Loucy (cell line): ENCODE results near the gene C22orf15.

ENCODE experiments used
- H2AFZ ChIP-seq: fragments of 200-600 bp; sonication (generic); 2 replicates; pipeline ENCODE4 v1.6.0; 2016; ENCODE audit warnings: antibody characterized with exemption, mild to moderate bottlenecking, low read length, moderate library complexity
- H3F3A ChIP-seq: fragments of 200-600 bp; 2 replicates; pipeline ENCODE4 v1.6.0; 2016; ENCODE audit warnings: antibody characterized with exemption, low read depth, mild to moderate bottlenecking
- H3K27me3 ChIP-seq: fragments of 200-600 bp; sonication (generic); 2 replicates; pipeline ENCODE4 v1.6.1; 2014; ENCODE audit warnings: low read length, mild to moderate bottlenecking; ENCODE audit not compliant: insufficient read depth, poor library complexity, severe bottlenecking
- H3K36me3 ChIP-seq: fragments of 200-600 bp; sonication (generic); 2 replicates; pipeline ENCODE4 v1.6.1; 2016; ENCODE audit warnings: low read length; ENCODE audit not compliant: insufficient read depth
- H3K4me1 ChIP-seq: fragments of 200-600 bp; sonication (generic); 2 replicates; pipeline ENCODE4 v1.5.1; 2014; ENCODE audit warnings: low read length, mild to moderate bottlenecking; ENCODE audit not compliant: insufficient read depth, poor library complexity, severe bottlenecking
- H3K4me2 ChIP-seq: fragments of 200-600 bp; sonication (generic); 2 replicates; pipeline ENCODE4 v1.6.0; 2014; ENCODE audit warnings: antibody characterized with exemption, low read length, low read depth, mild to moderate bottlenecking; ENCODE audit not compliant: poor library complexity, severe bottlenecking
- H3K4me3 ChIP-seq: fragments of 200-600 bp; sonication (generic); 2 replicates; pipeline ENCODE4 v1.5.1; 2014; ENCODE audit warnings: low read length, mild to moderate bottlenecking, mixed read lengths; ENCODE audit not compliant: poor library complexity, severe bottlenecking
- H3K79me2 ChIP-seq: fragments of 200-600 bp; sonication (generic); 2 replicates; pipeline ENCODE4 v1.6.1; 2014; ENCODE audit warnings: low read length; ENCODE audit not compliant: insufficient read depth
- H3K9ac ChIP-seq: fragments of 200-600 bp; sonication (generic); 2 replicates; pipeline ENCODE4 v1.6.0; 2014; ENCODE audit warnings: mild to moderate bottlenecking, low read depth, low read length, moderate library complexity; ENCODE audit not compliant: poor library complexity, severe bottlenecking
- H3K9me2 ChIP-seq: fragments of 200-600 bp; sonication (generic); replicated peaks from 2 replicates; pipeline ENCODE4 v1.6.1; 2016; ENCODE audit warnings: low read depth, low read length, mixed read lengths
- H3K9me3 ChIP-seq: fragments of 200-600 bp; sonication (generic); 2 replicates; pipeline ENCODE4 v1.6.1; 2014; ENCODE audit warnings: mild to moderate bottlenecking, antibody characterized with exemption, low read length, low read depth; ENCODE audit not compliant: insufficient read depth
- H4K20me1 ChIP-seq: fragments of 200-600 bp; sonication (generic); 2 replicates; pipeline ENCODE4 v1.6.0; 2014; ENCODE audit warnings: antibody characterized with exemption, low read length, mild to moderate bottlenecking; ENCODE audit not compliant: insufficient read depth, poor library complexity, severe bottlenecking
- EZH2phosphoT487 ChIP-seq: fragments of 200-600 bp; IDR thresholded peaks from 2 replicates; pipeline ENCODE4 v1.6.1; 2018; ENCODE audit warnings: antibody characterized with exemption, mild to moderate bottlenecking, moderate library complexity, borderline replicate concordance
- TF ChIP-seq, protein P1 (sequence below): fragments of 200-600 bp; sonication (generic); conservative IDR thresholded peaks from 2 replicates; pipeline ENCODE4 v1.5.1; 2014; ENCODE audit warnings: mild to moderate bottlenecking, antibody characterized with exemption, low read length

Gene C22orf15

DNA sequence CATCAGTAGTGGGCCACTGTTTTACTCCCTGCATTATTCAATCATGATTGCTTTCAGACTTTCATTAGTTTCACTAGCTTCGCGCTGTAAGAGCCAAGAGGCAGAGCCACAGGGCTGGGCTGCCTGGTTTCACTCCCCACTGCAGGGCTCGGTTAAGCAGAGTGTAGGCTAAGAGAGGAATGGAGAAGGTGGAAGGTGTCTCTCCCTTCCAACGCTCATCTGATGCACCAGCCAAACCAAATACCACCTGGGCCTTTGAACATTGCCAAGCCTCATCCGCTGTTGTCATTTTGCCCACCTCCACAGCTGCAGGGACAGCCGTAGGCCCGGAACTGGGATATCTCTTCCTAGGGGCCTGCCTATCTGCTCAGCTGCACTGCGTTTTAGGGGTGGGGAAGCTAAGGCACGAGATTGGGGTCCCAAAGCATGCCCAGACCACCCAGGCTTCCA, 23.5 kb downstream of the C22orf15 start:
- Histone ChIP-seq H3F3A (no peaks in the 10 kb centered on the region), H3K9me3 (no peaks in the 10 kb centered on the region), H3K9ac (peak overlapping the region; percentile 98), H3K4me3 (peak overlapping the region; percentile 92), H3K79me2 (peaks cover 40% of the 10 kb centered on the region), H3K36me3 (peaks cover 3% of the 10 kb centered on the region; the same call in 1 of the 2 replicates), H3K9me2 (no peaks in the 10 kb centered on the region), H2AFZ (peak overlapping the region; percentile 95), H3K4me1 (peaks cover 41% of the 10 kb centered on the region), H3K27me3 (no peaks in the 10 kb centered on the region), H3K4me2 (peak overlapping the region; percentile 97), H4K20me1 (peaks cover 40% of the 10 kb centered on the region)
- TF ChIP-seq, protein P1, sequence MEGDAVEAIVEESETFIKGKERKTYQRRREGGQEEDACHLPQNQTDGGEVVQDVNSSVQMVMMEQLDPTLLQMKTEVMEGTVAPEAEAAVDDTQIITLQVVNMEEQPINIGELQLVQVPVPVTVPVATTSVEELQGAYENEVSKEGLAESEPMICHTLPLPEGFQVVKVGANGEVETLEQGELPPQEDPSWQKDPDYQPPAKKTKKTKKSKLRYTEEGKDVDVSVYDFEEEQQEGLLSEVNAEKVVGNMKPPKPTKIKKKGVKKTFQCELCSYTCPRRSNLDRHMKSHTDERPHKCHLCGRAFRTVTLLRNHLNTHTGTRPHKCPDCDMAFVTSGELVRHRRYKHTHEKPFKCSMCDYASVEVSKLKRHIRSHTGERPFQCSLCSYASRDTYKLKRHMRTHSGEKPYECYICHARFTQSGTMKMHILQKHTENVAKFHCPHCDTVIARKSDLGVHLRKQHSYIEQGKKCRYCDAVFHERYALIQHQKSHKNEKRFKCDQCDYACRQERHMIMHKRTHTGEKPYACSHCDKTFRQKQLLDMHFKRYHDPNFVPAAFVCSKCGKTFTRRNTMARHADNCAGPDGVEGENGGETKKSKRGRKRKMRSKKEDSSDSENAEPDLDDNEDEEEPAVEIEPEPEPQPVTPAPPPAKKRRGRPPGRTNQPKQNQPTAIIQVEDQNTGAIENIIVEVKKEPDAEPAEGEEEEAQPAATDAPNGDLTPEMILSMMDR: no peak
- no peak for TF ChIP-seq EZH2phosphoT487

DNA sequence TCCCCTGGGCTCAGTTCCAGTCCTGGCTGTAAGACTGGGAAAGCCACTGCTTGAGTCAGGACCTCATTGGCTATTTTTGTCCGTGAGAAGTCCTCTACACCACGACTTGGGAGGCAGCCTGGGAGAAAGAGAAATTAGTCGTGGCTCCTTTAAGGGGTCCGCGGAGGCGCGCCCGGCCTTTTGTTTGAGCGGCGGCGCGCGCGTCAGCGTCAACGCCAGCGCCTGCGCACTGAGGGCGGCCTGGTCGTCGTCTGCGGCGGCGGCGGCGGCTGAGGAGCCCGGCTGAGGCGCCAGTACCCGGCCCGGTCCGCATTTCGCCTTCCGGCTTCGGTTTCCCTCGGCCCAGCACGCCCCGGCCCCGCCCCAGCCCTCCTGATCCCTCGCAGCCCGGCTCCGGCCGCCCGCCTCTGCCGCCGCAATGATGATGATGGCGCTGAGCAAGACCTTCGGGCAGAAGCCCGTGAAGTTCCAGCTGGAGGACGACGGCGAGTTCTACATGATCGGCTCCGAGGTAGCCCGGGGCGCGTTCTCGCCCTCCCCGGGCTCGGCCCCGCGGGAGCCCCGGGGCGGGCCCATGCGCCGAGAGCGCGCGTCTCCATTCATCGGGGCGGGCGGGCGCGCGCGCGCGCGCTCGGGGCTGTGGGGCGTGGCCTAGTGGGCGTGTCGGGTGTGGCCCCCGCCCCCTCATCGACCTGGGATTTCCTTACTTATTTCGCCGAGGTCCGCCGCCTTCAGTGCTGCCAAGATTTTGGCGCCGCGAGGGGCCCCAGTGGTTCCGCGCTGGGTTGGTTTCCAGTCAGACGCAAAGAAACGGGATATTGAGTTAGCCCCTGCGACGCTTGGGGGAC, 24.2 kb downstream of the C22orf15 start, which contains the start of gene SMARCB1:
SMARCB1 (plus strand) TSS at position 215 of the 848 bp plus-strand sequence; CDS start at position 419, 204 bp downstream.
- TF ChIP-seq, protein P1: no peak
- no peak for TF ChIP-seq EZH2phosphoT487
- peaks cover 46% of the 10 kb centered on the region for H3K4me1 ChIP-seq
- peak within 1 kb of the TSS; percentile 92 for H3K4me3 ChIP-seq
- peak within 1 kb of the TSS; percentile 95 for H2AFZ ChIP-seq
- H3K79me2 ChIP-seq: peaks cover 47% of the 10 kb centered on the region
- no peaks in the 10 kb centered on the region for H3F3A ChIP-seq
- peak within 1 kb of the TSS; percentile 98 for H3K9ac ChIP-seq
- H3K27me3 ChIP-seq: no peaks in the 10 kb centered on the region
- peaks cover 10% of the 10 kb centered on the region; the same call in 1 of the 2 replicates for H3K36me3 ChIP-seq
- peak within 1 kb of the TSS; percentile 97 for H3K4me2 ChIP-seq
- peaks cover 47% of the 10 kb centered on the region for H4K20me1 ChIP-seq
- H3K9me3 ChIP-seq: no peaks in the 10 kb centered on the region
- no peaks in the 10 kb centered on the region for H3K9me2 ChIP-seq

DNA sequence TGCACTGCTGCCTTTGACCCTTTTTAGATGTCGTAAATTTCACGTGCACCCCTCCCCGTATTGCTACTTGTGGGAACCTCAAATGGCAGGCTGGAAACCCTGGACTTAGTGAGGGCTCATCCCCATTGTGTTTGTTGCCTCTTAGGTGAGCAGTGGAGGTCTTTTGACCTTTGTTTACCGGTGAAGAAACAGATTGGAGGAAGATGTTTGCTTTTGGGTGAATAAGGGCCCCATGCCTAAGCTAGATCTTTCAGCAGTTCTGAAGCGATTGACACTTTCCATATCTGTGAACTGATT, 24.8 kb downstream of the C22orf15 start:
- H3F3A ChIP-seq: no peaks in the 10 kb centered on the region
- H3K9ac ChIP-seq: peak overlapping the region; percentile 98
- H2AFZ ChIP-seq: no peak overlapping the region
- no peaks in the 10 kb centered on the region for H3K27me3 ChIP-seq
- TF ChIP-seq EZH2phosphoT487: no peak
- TF ChIP-seq, protein P1: no peak
- no peaks in the 10 kb centered on the region for H3K9me3 ChIP-seq
- H3K4me2 ChIP-seq: peak overlapping the region; percentile 97
- no peaks in the 10 kb centered on the region for H3K9me2 ChIP-seq
- H4K20me1 ChIP-seq: peaks cover 52% of the 10 kb centered on the region
- peak overlapping the region; percentile 92 for H3K4me3 ChIP-seq
- peaks cover 46% of the 10 kb centered on the region for H3K4me1 ChIP-seq
- H3K36me3 ChIP-seq: peaks cover 16% of the 10 kb centered on the region; the same call in 1 of the 2 replicates
- H3K79me2 ChIP-seq: peaks cover 53% of the 10 kb centered on the region
